Measurements from ENCODE around the gene CFAP20DC.

DNA sequence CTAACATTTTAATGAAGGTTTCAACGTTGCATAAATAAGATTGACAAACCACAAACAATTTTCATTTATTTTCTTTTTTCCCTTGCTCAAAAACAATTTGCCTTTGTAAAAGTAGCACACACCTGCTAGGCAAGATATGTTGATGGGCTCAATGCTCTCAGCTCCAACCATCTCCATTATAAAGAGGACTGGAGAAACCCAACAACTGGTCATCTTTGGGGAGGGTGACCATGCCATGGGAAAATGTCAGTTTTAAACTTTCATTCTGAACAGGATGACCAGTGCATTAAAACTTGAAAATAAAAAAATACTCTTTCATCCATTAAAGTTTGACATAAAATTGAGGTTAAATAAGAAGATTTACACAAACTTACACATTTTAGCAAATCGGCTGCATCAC lies 183.7 kb downstream of the CFAP20DC start:
- TF ChIP-seq POLR2A (IDR thresholded peaks at IDR 0.05), result no peak
- TF ChIP-seq, protein P1, sequence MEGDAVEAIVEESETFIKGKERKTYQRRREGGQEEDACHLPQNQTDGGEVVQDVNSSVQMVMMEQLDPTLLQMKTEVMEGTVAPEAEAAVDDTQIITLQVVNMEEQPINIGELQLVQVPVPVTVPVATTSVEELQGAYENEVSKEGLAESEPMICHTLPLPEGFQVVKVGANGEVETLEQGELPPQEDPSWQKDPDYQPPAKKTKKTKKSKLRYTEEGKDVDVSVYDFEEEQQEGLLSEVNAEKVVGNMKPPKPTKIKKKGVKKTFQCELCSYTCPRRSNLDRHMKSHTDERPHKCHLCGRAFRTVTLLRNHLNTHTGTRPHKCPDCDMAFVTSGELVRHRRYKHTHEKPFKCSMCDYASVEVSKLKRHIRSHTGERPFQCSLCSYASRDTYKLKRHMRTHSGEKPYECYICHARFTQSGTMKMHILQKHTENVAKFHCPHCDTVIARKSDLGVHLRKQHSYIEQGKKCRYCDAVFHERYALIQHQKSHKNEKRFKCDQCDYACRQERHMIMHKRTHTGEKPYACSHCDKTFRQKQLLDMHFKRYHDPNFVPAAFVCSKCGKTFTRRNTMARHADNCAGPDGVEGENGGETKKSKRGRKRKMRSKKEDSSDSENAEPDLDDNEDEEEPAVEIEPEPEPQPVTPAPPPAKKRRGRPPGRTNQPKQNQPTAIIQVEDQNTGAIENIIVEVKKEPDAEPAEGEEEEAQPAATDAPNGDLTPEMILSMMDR (IDR thresholded peaks at IDR 0.05), result no peak
